GM20000 (cell line): ENCODE data around the gene ATP13A3.
"Not testable (repeated sequence)": the region's sequence is repeated elsewhere in the genome, so short reads cannot be mapped to it uniquely, and the experiment has no call there.

Source experiments
- DNase-seq: peaks from one replicate; pipeline ENCODE4 v3.0.0; 2012; ENCODE audit warnings: low spot score
- TF ChIP-seq, protein P1 (sequence below): IDR thresholded peaks from 2 replicates; pipeline ENCODE4 v1.5.1; 2012; ENCODE audit warnings: mild to moderate bottlenecking, control low read depth; ENCODE audit errors: extremely low read depth, missing control alignments

The ATP13A3 gene

DNA sequence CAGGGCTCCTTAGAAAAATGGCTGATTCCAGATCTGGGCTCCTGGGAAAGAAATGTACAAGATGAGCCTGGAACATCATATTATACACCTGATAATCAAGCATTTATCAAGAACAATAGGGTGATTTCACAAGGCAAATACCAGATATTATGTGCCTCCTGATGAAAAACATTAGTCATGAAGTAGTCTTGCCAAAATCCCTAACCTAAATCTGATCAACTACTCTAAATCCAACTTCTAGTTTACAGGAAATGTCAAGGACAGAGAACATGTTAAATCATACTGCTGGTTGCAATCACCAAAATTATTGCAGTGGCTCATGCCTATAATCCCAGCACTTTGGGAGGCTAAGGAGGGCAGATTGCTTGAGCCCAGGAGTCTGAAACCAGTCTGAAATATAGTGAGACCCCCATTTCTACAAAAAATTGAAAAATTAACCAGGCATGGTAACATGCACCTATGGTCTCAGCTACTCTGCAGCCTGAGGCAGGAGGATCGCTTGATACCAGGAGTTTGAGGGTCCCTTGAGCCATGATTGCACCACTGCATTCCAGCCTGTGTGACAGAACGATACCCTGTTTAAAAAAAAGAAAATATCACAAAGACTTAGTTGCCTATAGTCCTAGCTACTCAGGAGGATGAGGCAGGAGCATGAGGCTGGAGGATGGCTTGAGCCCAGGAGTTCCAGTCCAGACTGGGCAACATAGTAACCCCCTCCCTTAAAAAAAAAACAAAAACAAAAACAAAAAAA is 34.9 kb upstream of the ATP13A3 start:
- TF ChIP-seq, protein P1, sequence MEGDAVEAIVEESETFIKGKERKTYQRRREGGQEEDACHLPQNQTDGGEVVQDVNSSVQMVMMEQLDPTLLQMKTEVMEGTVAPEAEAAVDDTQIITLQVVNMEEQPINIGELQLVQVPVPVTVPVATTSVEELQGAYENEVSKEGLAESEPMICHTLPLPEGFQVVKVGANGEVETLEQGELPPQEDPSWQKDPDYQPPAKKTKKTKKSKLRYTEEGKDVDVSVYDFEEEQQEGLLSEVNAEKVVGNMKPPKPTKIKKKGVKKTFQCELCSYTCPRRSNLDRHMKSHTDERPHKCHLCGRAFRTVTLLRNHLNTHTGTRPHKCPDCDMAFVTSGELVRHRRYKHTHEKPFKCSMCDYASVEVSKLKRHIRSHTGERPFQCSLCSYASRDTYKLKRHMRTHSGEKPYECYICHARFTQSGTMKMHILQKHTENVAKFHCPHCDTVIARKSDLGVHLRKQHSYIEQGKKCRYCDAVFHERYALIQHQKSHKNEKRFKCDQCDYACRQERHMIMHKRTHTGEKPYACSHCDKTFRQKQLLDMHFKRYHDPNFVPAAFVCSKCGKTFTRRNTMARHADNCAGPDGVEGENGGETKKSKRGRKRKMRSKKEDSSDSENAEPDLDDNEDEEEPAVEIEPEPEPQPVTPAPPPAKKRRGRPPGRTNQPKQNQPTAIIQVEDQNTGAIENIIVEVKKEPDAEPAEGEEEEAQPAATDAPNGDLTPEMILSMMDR: no peak
- no peak for DNase-seq

DNA sequence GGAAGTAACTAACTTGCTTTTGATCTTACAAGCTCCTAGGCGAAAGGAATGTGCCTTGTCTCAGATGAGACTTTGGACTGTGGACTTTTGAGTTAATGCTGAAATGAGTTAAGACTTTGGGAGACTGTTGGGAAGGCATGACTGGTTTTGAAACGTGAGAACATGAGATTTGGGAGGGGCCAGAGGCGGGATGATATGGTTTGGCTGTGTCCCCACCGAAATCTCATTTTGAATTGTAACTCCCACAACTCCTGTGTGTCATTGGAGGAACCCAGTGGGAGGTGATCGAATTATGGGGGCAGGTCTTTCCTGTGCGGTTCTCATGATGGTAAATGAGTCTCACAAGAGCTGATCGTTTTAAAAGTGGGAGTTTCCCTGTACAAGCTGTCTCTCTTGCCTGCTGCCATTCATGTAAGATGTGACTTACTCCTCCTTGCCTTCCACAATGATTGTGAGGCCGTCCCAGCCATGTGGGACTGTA is 33.9 kb upstream of the ATP13A3 start:
- DNase-seq: not testable (repeated sequence)

DNA sequence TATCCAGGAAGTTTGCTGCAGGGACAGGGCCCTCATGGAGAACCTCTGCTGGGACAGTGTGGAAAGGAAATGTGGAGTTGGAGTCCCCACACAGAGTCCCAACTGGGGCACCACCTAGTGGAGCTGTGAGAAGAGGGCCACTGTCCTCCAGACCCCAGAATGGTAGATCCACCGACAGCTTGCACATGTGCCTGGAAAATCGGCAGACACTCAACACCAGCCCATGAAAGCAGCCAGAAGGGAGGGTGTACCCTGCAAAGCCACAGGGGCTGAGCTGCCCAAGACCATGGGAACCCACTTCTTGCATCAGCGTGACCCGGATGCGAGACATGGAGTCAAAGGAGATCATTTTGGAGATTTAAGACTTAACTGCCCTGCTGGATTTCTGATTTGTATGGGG is 33.4 kb upstream of the ATP13A3 start:
- not testable (repeated sequence) for DNase-seq

DNA sequence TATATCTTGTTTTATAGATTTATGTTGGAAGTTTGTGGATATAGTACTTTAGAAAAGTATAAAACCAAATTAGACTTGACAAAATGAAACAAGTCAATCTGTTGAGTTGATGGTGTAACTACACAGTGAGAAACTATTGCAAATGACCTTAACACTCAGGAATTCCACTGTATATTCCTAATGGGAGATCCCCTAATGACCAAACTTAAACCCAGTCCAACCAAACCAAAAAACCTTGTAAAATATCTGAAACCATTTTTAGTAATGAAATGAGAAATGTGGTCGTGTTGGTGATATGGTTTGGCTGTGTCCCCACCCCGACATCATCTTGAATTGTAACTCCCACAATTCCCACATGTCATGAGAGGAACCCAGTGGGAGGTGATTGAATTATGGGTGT is 31.9 kb upstream of the ATP13A3 start:
- DNase-seq: no peak
- TF ChIP-seq, protein P1: no peak

DNA sequence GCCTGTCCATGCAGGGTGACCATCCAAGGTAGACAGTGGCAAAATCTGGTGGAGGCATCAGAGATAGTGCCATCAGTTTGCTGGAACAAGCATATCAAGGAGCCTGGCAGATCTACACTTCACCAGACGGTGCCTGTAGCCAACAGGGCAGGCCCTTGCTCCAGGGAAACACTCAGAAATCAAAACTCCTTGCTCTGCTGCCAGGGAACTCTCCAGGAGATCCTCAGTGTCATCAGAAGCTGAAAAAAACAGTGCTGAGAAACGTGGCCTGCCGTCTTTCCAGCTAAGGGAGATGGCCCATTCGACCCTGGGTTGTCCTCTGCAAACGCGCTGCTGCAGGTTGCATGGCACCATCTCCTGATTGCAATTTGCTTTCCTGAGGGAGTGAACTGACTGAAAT is 30.5 kb upstream of the ATP13A3 start:
- DNase-seq: no peak
- TF ChIP-seq, protein P1: no peak

DNA sequence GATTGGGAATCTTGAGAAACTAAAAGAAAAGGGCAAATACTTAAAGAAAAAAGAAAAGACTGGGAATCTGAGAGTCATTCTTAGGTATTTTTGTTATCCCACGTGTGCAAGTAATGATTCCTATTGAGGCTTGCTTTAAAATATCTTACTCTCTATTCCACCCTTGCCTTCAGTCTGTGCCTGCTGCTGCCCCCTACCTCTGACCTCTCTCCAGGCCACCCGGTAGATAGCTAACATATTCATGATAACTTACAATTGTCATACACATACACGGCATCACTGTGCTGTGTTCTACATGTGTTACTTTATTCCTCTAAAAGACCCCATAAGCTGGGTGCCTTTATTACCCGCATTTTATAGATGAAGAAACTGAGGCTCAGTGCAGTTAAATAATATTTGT is 27.8 kb upstream of the ATP13A3 start:
- no peak for DNase-seq
- TF ChIP-seq, protein P1: no peak

DNA sequence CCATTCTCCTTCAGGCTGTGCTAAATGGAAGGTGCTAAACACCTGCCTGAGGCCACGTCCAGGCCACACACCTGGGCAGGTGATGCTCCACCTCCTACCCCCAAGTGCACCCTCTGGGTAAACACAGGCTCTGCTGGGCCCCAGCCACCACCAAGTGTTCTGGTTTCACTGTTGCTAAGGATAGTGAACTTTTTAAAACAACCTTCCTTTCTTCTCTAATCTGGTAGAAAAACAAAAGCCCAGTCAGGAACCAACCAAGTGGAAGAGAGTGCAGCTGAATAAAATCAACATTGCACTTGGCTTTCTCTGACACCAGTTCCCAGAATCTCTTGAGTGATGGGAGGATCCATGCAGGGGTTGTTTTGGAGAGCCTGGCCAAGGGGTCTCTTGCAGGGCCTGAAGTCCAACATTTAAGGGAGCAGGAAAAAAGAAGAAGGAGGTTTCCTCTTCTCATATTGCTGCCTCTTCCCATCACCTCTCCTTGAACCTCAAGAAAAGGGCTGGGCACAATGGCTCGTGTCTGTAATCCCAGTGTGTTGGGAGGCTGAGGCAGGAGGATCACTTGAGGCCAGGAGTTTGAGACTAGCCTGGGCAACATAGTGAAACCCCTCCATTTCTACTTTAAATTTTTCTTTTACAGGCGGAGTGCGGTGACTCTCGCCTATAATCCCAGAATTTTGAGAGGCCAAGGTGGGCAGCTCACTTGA is 26.2 kb upstream of the ATP13A3 start:
- TF ChIP-seq, protein P1: no peak

DNA sequence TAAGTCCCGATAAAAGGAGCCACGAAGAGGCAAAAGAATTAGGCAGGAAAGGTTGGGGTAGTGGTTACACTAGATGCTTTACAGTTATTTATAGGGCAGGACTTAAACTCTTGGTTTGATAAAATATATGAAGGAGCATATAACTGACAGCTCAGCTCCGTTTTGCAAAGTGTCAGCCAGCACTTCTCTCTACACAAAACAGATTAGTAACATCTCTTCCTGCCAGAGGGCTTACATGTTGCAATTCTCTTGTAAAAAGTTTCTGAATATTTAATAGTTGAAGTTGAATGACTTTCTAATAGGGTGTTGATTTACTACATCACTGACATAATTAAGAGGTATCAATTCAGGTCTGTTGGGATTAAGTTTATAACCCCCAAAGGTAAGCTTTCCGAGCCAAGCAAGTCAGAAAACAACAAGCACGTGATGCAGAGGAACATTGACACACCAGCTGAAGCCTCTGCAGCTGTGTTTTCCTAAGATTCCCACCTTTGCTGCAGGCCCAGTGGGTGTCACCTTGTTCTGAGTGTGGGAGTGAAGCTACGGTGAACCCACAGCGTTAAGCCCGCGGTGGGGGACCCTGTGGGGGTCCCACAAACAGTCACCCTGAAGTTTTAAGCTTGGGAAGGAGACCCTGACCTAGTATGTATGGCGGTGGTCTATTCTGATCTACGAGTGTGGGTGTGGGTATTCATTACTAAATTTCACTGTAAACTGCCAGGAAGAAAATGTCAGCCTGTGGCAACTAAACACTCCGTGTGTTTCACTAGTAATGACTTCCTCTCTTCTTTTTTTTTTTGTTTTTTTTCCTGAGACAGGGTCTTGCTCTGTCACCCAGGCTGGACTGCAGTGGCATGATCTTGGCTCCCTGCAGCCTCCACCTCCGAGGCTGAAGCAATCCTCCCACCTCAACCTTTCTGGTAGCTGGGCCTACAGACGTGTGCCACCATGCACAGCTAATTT is 22.0 kb upstream of the ATP13A3 start:
- TF ChIP-seq, protein P1: no peak
- DNase-seq: no peak

More for the DNA sequence above, 26.2 kb upstream of the ATP13A3 start:
- DNase-seq: no peak
